Mammary epithelial cell (primary cell): ENCODE data around the gene DRC7.

Source experiments
- EZH2 ChIP-seq: IDR thresholded peaks from 2 replicates; pipeline ENCODE4 v1.6.1; 2012; ENCODE audit warnings: low read length, inconsistent platforms, borderline replicate concordance
- TF ChIP-seq, protein P1 (sequence below), 2 donors: IDR thresholded peaks in 1 of 2; conservative IDR thresholded peaks in 1 of 2; 2 replicates each; pipeline ENCODE4 v1.5.1; 2011 to 2012; ENCODE audit warnings: inconsistent platforms in 2 of 2, low read length in 2 of 2, mild to moderate bottlenecking in 2 of 2, control low read depth in 1 of 2, low read depth in 1 of 2; ENCODE audit not compliant: insufficient read depth in 1 of 2; ENCODE audit errors: extremely low read depth in 1 of 2

- TF ChIP-seq, protein P1, sequence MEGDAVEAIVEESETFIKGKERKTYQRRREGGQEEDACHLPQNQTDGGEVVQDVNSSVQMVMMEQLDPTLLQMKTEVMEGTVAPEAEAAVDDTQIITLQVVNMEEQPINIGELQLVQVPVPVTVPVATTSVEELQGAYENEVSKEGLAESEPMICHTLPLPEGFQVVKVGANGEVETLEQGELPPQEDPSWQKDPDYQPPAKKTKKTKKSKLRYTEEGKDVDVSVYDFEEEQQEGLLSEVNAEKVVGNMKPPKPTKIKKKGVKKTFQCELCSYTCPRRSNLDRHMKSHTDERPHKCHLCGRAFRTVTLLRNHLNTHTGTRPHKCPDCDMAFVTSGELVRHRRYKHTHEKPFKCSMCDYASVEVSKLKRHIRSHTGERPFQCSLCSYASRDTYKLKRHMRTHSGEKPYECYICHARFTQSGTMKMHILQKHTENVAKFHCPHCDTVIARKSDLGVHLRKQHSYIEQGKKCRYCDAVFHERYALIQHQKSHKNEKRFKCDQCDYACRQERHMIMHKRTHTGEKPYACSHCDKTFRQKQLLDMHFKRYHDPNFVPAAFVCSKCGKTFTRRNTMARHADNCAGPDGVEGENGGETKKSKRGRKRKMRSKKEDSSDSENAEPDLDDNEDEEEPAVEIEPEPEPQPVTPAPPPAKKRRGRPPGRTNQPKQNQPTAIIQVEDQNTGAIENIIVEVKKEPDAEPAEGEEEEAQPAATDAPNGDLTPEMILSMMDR (conservative IDR thresholded peaks at IDR 0.05 in 1 of 2, IDR thresholded peaks at IDR 0.05 in 1 of 2; ENCODE audit: extremely low read depth in 1 of 2, insufficient read depth in 1 of 2, low read depth in 1 of 2, low read length in 2 of 2) = no peak
- TF ChIP-seq EZH2 = no peak
These were observed 4.6 kb upstream of the DRC7 start for GRCh38 chr16:57689762-57690558.
